GM18907 (cell line): ENCODE data around the gene DDX23.
"Not testable (repeated sequence)": the region's sequence is repeated elsewhere in the genome, so short reads cannot be mapped to it uniquely, and the experiment has no call there.

ENCODE experiments used
- ATAC-seq: cut with Tn5 transposase; IDR thresholded peaks from one replicate; pipeline ENCODE4 v1.9.1; 2021; ENCODE audit warnings: mild to moderate bottlenecking, moderate library complexity; ENCODE audit not compliant: unreplicated experiment

DDX23 gene

DNA sequence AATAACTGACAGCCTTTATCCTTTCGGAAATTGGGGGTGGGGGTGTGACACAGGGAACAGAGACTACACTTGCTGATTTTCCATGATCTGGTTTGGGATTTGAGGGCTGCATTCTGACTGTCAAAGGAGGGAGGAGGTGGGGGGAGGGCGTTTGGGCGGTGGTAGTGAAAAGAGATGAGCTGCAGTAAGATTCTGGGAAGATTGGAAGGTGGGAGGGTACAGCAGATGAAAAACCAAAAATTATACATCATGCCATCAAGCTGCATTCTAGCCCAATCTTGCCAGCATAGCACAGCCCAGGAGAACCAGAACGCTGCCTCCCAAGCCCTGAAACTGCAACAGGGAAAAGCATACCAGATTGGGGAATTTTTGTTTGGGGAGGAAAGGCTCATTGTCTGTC, 11.3 kb upstream of the DDX23 start:
- ATAC-seq, result no peak

DNA sequence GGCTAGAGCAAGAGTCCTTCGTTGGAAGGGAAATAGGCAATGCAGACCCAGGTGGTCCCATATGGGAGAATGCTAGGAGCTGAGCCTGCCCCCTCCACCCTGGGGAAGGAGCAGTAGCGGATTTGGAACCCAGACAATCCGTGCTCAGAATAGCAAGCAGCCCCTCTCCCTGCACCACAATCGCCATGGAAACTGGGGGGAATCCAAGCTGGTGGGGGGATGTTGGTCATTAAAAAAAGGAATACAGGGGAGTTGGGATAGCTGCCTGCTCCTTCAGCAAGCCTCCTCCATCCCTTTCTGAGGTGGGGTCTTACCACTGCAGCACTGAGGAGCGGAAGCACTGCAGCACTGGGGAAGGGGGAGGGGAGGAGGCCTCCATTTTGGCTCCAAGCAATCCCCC, 10.8 kb upstream of the DDX23 start:
- ATAC-seq, result no peak

DNA sequence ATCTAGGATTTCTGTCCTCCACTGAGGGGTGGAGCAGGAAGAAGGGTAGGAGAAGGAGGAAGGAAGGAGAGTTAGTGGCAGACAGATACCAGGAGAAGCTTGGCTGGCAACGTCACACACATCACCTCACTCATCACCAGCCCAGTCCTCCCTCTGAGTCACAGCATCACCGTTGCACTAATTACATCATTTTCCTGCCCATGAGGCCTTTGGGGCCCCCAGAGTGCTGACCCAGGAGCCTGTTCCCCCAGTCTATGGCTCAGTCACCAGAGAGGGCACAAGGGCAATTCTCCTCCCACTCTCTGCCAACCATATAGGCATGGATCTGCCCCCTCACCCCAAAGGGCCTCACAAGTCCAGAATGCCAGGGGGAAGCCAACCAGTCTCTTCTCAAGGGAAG, 9.1 kb upstream of the DDX23 start:
- no peak for ATAC-seq

DNA sequence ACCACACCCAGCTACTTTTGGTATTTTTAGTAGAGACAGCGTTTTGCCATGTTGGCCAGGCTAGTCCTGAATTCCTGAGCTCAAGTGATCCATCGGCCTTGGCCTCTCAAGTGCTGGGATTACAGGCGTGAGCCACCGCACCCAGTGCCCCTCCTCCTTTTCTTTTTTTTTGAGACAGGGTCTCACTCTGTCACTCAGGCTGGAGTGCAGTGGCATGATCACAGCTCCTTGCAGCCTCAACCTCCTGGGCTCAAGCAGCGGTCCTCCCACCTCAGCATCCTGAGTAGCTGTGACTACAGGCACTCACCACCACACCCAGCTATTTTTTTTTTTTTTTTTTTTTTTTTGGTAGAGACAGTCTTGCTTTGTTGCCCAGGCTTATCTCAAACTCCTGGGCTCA, 8.3 kb upstream of the DDX23 start:
- ATAC-seq, result not testable (repeated sequence)

DNA sequence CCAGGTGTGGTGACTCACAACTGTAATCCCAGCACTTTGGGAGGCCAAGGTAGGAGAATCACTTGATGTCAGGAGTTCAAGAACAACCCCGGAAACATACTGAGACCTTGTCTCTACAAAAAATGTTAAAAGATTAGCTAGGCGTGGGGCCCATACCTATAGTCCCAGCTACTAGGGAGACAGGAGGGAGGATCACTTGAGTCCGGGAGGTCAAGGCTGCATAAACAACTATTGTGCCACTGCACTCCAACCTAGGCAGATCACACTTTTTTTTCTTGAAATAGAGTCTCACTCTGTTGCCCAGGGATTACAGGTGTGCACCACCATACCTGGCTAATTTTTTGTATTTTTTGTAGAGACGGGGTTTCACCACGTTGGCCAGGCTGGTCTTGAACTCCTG, 7.6 kb upstream of the DDX23 start:
- ATAC-seq, result no peak

DNA sequence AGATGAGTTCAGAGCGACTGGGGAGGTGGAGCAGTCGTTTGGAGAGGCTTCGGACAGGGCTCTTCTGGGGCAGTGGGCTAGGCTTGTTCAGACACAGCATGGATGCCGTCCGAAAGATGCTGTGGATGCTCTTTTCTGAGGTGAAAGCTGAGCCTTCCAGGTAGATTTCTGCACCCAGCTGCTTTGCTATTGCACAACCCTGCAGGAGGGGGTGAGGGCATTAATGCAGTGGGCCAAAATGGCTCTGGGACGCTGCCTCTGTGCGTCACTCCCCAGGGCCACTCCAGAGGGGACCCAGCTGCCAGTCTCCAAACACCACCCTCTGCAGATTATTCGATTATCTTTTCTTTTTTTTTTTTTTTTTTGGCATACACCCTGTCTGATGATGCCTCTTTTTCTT, 6.1 kb upstream of the DDX23 start:
- ATAC-seq, result no peak

DNA sequence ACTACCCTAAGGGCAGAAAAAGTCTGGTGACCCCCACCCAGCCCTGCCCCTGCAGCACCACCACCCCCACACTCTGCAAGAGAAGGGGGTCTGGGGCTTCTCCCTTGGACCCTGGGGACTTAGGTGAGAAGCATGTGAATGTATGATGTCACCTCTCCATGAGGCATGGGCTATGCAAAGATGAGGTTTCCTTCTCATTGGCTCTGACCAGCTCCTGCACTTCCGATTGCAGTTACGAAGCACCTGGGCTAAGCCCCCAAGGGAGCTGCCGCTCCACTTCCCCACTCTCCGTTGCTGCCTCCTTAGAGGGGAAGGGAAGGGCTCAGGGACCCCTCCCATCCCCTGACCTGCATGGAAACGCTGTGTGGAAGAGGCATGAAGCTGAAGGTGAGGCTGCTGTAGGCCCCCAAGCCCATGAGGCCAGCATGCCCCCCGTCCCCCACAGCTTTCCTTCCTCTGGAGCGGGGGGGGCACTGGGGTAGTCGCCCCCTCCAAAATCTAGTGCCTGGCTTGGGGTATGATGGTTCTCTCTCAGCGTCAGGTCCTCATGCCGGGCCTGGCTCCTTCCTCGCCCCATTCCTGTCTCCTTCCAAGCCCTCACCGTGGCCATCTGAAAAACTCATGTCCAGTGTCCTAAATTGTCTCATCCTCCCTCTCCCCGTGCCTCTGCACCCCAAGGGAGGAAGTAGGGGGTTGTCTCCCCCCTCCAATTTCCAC, 5.5 kb upstream of the DDX23 start:
- ATAC-seq, result no peak

DNA sequence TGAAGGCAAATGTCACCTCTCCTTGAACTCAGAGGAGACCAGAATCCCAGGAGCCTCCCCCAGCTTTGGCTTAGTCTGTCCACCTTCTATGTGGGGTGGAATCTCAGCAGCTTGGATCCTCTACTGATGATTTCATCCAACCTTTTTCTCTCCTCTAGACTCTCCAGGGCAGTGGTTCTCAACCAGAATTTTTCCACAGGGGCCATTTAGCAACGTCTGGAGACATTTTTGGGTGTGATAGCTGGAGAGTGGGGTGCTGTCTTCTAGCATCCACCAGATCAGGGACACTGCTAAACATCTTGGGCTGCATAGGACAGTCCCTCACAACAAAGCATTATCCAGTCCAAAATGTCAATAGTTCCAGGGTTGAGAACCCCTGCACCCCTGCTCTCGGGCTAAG, 4.4 kb upstream of the DDX23 start:
- ATAC-seq, result no peak

DNA sequence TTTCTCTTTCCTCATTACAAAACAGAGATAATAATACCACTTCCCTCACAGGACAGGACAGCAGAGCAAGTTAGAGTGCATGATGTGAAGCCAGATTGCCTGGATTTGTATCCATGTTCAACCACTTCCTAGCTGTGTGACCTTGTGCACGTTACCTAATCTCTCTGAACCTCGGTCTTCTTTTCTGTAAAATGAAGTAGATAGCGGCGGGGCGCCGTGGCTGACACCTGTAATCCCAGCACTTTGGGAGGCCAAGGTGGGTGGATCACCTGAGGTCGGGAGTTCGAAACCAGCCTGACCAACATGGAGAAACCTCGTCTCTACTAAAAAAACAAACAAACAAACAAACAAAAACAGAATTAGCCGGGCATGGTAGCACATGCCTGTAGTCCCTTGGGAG, 3.0 kb upstream of the DDX23 start:
- ATAC-seq, result not testable (repeated sequence)

DNA sequence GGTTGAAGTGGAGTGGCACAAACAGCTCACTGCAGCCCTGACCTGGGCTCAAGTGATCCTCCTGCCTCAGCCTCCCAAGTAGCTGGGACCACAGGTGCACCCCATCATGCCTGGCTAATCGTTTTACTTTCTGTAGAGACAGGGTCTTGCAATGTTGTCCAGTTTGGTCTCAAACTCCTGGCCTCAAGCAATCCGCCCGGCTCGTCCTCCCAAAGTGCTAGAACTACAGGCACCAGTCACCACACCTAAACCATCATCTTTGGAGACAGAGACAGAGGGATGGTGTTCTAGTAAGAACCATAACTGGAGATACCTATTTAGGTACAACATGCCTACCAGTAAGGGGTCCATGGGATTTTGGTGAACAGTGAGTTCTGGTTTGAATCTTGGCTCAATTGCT, 2.5 kb upstream of the DDX23 start:
- no peak for ATAC-seq

DNA sequence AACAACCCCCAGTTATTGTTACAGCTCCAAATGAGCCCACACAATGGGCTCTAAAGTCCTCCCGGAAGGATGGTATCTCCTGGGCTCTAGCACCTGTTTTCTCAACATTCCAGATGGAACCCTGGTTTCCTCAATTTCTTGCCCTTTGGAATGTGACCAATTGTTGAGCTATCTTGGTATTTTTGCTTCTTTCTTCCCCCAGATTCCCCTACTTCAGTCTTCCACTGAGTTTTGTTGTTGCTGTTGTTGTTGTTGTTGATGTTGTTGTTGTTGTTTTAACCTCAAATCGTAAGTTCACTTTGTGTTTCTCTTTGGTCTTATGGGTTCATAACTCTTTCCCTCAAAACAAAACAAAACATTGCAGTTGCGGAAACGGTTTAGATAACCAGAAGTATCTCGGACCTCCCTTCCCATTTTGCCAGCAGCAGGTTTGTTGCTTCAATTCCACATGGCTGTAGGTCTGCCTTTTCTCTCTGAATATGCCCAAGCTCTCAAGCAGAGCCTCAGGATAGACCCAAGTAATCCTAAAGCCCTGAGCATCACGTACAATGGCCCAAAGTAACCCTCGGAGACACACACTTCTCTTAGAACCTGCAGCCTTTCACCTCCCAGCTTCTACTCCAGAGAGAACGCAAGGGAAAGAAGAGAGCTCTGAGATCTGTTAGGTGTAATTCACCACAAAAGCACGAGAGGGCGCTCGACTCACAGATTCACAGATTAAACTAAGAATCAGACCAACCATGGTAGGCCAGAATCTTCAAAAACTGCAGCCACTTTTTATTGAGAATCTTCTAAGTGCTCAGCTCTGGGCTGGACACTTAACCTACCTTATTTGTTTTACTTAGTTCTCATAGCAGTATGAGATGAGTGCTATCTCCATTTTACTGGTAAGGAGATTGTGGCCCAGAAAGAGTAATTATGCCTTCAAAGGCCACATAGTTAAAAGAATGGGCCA, 1.0 kb upstream of the DDX23 start:
- peak; percentile 46 for ATAC-seq

DNA sequence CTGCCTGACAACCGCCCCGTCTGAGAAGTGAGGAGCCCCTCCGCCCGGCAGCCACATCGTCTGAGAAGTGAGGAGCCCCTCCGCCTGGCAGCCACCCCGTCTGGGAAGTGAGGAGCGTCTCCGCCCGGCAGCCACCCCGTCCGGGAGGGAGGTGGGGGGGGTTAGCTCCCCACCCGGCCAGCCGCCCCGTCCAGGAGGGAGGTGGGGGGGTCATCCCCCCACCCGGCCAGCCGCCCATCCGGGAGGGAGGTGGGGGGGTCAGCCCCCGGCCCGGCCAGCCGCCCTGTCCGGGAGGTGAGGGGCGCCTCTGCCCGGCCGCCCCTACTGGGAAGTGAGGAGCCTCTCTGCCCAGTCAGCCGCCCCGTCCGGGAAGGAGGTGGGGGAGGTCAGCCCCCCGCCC, 9.9 kb downstream of the DDX23 start:
- ATAC-seq, result not testable (repeated sequence)

DNA sequence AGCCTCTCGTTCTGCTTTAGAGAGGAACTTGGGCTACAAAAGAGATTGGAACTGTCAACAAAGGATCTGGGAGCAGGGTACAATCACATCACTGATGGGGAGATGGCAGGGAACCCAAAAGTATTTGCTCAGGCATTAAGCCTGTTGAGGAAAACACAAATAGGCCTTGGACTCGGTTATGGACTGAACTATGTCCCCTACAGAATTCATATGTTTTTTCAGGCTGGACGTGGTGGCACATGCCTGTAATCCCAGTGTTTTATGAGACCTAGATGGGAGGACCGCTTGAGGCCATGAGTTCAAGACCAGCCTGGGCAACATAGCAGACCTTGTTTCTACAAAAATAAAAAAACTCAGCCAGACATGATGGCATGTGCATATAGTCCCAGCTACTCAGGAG, 13.9 kb downstream of the DDX23 start:
- no peak for ATAC-seq

DNA sequence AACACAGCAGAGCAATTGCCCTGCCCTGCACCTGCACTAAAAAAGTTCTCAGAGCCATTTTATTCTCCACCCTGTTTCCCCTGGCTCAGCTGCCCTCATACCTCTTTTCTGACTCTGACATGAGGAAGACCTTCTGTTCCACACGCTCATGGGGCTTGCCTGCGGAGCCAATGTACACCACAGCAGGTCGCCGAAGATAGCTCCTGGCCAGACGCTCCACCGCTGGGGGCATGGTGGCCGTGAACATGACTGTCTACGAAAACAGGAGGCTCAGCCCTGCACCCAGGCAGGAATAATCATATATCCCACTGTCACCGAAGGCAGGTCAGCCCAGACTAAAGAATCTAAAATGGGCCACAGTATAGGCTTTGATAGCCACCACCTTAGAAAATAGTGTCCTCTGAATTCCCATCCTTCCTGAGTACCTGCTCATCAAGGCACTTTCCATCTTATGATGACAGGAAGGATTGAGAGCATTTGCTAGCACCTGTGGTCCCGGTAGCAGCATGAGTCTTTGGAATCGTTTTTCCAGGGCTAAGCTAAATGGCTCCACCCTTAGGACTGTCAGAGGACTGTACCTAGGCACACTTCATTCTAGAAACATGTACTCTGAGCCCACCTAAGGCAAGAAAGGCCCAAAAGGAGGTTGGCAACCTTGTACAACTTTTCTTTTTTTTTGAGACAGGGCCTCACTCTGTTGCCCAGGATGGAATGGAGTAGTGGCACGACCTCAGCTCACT, 19.5 kb downstream of the DDX23 start:
- ATAC-seq, result no peak

DNA sequence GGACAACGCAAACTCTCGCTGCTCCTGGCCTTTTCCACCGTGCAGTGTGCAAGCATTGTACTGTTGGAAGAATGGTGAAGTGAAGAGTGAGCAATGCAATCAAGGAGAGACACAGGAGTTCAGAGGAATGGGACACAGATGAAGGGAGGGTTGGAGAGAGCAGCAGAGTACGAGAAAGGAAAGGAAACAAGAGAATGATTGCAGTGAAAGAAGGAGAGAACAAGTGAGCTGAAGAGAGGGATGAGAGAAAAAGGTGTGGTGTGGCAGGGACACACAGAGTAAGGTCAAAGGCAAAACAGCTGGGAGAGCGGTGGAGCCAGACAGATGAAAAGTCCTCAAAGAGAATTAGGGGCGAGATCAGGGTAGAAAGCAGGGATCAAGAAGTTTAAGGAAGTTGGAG, 20.7 kb downstream of the DDX23 start:
- no peak for ATAC-seq

DNA sequence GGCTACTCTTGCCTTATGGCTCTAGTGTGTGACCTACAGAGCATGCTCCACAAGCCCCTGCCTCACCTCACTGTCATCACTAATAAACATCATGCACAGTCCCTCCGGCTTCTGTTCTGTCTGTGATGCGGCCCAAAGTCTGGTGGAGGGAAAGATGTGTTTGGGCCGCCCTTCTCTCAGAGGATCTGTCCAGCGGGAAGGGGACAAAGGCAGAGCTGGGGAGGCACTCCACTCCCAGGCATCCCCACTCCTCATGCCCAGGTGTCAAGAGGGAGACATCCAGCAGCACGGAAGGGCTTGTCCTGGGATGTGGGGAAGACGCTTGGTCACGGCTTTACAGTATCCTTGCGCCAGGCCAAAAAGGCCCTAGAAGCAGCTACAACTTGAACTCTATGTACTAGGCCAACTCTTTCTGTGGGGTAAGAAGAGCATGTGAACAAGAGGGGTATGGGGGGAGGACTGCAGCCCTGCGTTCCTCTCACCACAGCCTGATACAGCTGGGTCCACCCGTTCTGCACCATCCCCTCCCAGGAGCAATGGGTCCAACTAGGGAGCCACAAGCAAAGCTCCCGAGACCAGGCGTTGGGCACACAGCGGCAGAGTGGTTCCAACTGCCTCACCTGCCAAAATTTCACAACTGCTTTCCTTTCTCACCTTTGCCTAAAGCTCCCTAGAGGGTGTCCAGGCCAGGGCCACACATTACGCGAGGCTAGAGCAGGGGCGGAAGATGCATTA, 23.0 kb downstream of the DDX23 start:
- no peak for ATAC-seq

DNA sequence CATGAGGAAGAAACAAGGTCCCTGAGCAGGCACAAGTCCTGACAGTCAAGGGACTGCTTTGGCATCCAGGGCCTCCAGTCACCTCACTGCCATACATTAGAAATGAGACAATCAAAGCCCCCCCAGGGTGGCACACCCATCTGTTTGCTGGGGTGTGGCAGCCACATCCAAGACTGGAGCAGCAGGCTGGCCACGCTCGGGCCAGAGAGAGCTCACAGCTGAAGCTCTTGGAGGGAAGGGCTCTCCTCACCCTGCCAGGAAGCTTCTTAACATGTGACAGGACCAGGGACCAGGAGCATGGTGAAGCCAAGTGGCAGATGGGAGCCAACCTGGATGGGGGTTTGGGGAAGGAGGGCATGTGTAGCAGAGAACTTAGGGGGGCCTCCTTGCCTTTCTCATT, 23.7 kb downstream of the DDX23 start:
- no peak for ATAC-seq

DNA sequence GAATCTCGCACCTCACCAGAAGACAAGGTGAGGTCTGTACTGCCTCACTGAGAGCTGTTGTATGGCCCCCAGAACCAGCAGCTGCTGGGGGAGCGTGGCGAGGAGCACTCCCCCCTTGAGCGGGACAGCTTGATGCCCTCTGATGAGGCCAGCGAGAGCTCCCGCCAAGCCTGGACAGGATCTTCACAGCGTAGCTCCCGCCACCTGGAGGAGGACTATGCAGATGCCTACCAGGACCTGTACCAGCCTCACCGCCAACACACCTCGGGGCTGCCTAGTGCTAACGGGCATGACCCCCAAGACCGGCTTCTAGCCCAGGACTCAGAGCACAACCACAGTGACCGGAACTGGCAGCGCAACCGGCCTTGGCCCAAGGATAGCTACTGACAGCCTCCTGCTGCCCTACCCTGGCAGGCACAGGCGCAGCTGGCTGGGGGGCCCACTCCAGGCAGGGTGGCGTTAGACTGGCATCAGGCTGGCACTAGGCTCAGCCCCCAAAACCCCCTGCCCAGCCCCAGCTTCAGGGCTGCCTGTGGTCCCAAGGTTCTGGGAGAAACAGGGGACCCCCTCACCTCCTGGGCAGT, 24.4 kb downstream of the DDX23 start:
- ATAC-seq, result no peak

DNA sequence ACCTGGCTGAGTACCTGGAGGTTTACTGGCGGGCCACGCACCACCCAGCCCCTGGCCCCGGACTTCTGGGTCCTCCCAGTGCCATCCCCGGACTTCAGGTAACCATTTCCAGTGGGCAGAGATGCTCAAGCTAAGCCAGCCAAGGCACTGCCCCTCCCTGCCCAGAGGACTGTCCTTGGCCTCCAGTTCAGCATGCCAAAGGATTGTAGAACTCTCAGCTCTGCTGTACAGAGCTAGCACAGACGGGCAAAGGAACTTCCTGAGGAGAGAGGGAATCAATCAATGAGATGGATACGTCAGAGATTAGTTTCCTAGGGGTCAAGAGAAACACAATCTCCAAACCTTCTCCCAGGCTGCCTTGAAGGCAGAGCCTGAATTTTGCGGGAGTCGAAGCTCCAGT, 24.9 kb downstream of the DDX23 start:
- ATAC-seq, result no peak

DNA sequence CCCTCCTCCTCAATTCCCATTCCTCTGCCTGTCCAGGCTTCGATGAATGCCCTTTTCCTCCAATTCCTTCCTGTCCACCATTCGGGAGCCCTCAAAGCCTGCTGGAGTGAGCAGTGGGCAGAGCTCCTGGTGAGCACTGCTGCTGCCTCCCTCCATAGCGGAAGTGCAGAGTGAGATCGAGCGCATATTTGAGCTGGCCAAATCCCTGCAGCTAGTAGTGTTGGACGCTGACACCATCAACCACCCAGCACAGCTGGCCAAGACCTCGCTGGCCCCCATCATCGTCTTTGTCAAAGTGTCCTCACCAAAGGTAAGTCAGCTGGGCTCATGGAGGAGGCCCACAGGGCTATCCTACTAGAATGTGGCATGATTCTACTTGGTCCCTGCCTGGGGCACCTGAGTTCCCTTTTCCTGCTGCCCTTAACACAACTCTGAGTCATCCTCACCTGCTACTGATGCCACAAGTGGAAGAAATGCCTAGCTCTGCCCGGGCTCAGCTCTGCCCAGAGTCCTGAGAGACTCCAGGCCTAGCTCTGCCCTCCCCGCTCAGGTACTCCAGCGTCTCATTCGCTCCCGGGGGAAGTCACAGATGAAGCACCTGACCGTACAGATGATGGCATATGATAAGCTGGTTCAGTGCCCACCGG, 25.6 kb downstream of the DDX23 start:
- ATAC-seq, result no peak
